Endothelial cell of umbilical vein (primary cell): ENCODE measurements around the gene COG5. TPM values are rescaled to one million over a fixed set of nuclear protein-coding genes. Genes with fewer than 3 reads are reported as not detected.

ENCODE experiments used
- BruUV-seq: library from RNA; stranded (reverse); fragments of 400-500 nt; replicated peaks from 2 replicates; lab custom pipeline; 2021; lab: Mats Ljungman, UMichigan
- CTCF ChIA-PET: fragments of 300-600, 350-600 bp; sonication (Branson Sonifier 250); formaldehyde crosslinking; loops from one replicate; lab custom pipeline; 2021; ENCODE audit warnings: antibody characterized with exemption, inconsistent platforms; lab: Charles Lee
- POLR2A ChIA-PET: fragments of 300-600, 350-600 bp; sonication (Branson Sonifier 250); formaldehyde crosslinking; loops from one replicate; lab custom pipeline; 2021; ENCODE audit warnings: antibody characterized with exemption, inconsistent platforms; lab: Charles Lee
- DNase-seq: peaks from one replicate; pipeline ENCODE4 v3.0.0-alpha.2; 2011; ENCODE audit warnings: low read depth, low spot score
- FAIRE-seq: peaks from 2 replicates; lab custom pipeline; 2011; peaks lifted over from hg19 to GRCh38; lab: Jason Lieb, UNC
- H2AFZ ChIP-seq: 2 replicates; pipeline ENCODE4 v1.6.0; 2012; ENCODE audit warnings: low read depth, low read length, control low read depth, inconsistent platforms
- H3K27ac ChIP-seq: 2 replicates; pipeline ENCODE4 v1.5.1; 2011; ENCODE audit warnings: low read depth, mild to moderate bottlenecking, control low read depth, low read length, moderate library complexity; ENCODE audit not compliant: insufficient read depth
- H3K27me3 ChIP-seq, 2 experiments: 2 replicates each; pipeline versions ENCODE4 v1.6.0 to v1.6.1; 2011; ENCODE audit warnings: low read length in 2 of 2, mixed read lengths in 1 of 2; ENCODE audit not compliant: control insufficient read depth in 2 of 2, insufficient read depth in 2 of 2
- H3K36me3 ChIP-seq, 2 experiments: 2 replicates in 1 of 2; 3 replicates in 1 of 2; pipeline ENCODE4 v1.5.1; 2011; ENCODE audit warnings: low read length in 2 of 2, mild to moderate bottlenecking in 1 of 2, moderate library complexity in 1 of 2; ENCODE audit not compliant: control insufficient read depth in 2 of 2, insufficient read depth in 2 of 2; ENCODE audit errors: extremely low read depth in 1 of 2
- H3K4me1 ChIP-seq: 3 replicates; pipeline ENCODE4 v1.5.1; 2011; ENCODE audit warnings: mild to moderate bottlenecking, low read length; ENCODE audit not compliant: control insufficient read depth, insufficient read depth; ENCODE audit errors: extremely low read depth
- H3K4me2 ChIP-seq: 2 replicates; pipeline ENCODE4 v1.6.1; 2011; ENCODE audit warnings: low read length, control low read depth, mixed read lengths; ENCODE audit not compliant: insufficient read depth
- H3K4me3 ChIP-seq, 3 experiments: fragments of 200-600 bp in 1 of 3; sonication (generic), shearing (Covaris generic) in 1 of 3; replicated peaks in 1 of 3; 2 replicates each; pipeline ENCODE4 v1.5.1; 2011 to 2016; ENCODE audit warnings: control low read depth in 3 of 3, low read length in 3 of 3, mild to moderate bottlenecking in 2 of 3, inconsistent platforms in 1 of 3, low read depth in 1 of 3, moderate library complexity in 1 of 3; ENCODE audit not compliant: insufficient read depth in 1 of 3
- H3K79me2 ChIP-seq: 2 replicates; pipeline ENCODE4 v1.6.0; 2012; ENCODE audit warnings: low read length, inconsistent platforms; ENCODE audit not compliant: control insufficient read depth, insufficient read depth
- H3K9ac ChIP-seq: replicated peaks from 2 replicates; pipeline ENCODE3; 2011; ENCODE audit warnings: low read length, control low read depth; ENCODE audit not compliant: insufficient read depth; ENCODE audit errors: extremely low read depth
- H3K9me1 ChIP-seq: replicated peaks from 3 replicates; pipeline ENCODE4 v1.6.0; 2011; ENCODE audit warnings: mild to moderate bottlenecking, low read length; ENCODE audit not compliant: control insufficient read depth, insufficient read depth; ENCODE audit errors: extremely low read depth
- H3K9me3 ChIP-seq: replicated peaks from 2 replicates; pipeline ENCODE4 v1.5.1; 2012; ENCODE audit warnings: low read length, inconsistent platforms; ENCODE audit not compliant: control insufficient read depth, insufficient read depth
- H4K20me1 ChIP-seq: replicated peaks from 2 replicates; pipeline ENCODE3; 2011; ENCODE audit warnings: mild to moderate bottlenecking, low read length; ENCODE audit not compliant: control insufficient read depth, insufficient read depth; ENCODE audit errors: extremely low read depth
- EZH2 ChIP-seq: IDR thresholded peaks from 2 replicates; pipeline ENCODE4 v1.6.1; 2012; ENCODE audit warnings: borderline replicate concordance, low read depth, mild to moderate bottlenecking, moderate library complexity, low read length, inconsistent platforms; ENCODE audit not compliant: severe bottlenecking
- FOS ChIP-seq: IDR thresholded peaks from 2 replicates; pipeline ENCODE4 v1.6.1; 2011; ENCODE audit warnings: mild to moderate bottlenecking, low read length, moderate library complexity, borderline replicate concordance; ENCODE audit not compliant: insufficient read depth
- GATA2 ChIP-seq: IDR thresholded peaks from 2 replicates; pipeline ENCODE4 v1.7.0; 2011; ENCODE audit warnings: low read depth, mild to moderate bottlenecking, moderate library complexity, mixed read lengths, low read length; ENCODE audit not compliant: insufficient read length, insufficient read depth
- JUN ChIP-seq: IDR thresholded peaks from 2 replicates; pipeline ENCODE4 v1.6.1; 2011; ENCODE audit warnings: borderline replicate concordance, low read depth; ENCODE audit not compliant: insufficient read length, insufficient read depth
- MAX ChIP-seq: IDR thresholded peaks from 2 replicates; pipeline ENCODE4 v1.6.1; 2011; ENCODE audit not compliant: insufficient read depth, insufficient read length
- MYC ChIP-seq: IDR thresholded peaks from one replicate; pipeline ENCODE4 v1.6.1; 2011; ENCODE audit warnings: mild to moderate bottlenecking, low read depth, low read length
- POLR2A ChIP-seq: IDR thresholded peaks from 2 replicates; pipeline ENCODE4 v1.6.1; 2012; ENCODE audit warnings: low read depth, mild to moderate bottlenecking, control low read depth, low read length
- POLR2AphosphoS5 ChIP-seq: IDR thresholded peaks from 2 replicates; pipeline ENCODE4 v1.6.1; 2012; ENCODE audit warnings: low read depth, mild to moderate bottlenecking, control low read depth, low read length, moderate library complexity; ENCODE audit not compliant: insufficient read depth
- dilution Hi-C: fragments of 300-500 bp; cut with MboI; formaldehyde crosslinking; loops from one replicate; pipeline ENCODE4 v1.15.0; 2019; ENCODE audit warnings: low sequenced_read_pairs; ENCODE audit not compliant: extremely low pct_ligation_motif_present
- intact Hi-C: fragments of 100-400 bp; cut with micrococcal nuclease; formaldehyde crosslinking; loops from one replicate; pipeline ENCODE4 v1.10.0; 2022
- polyA plus RNA-seq, 4 experiments: library from polyadenylated mRNA; depleted of rRNA in 3 of 4; stranded (reverse) in 3 of 4; unstranded in 1 of 4; fragments of >200 nt; gene quantifications; 2 replicates each; pipeline versions ENCODE4 v1.2.1 to v1.2.3, GENCODE V29; 2011 to 2012; ENCODE audit warnings: missing spikeins in 1 of 4
- total RNA-seq: library from RNA; stranded (reverse); gene quantifications from 2 replicates; pipeline ENCODE4 v1.2.3, GENCODE V29; 2021
- TF ChIP-seq, protein P1 (sequence below), 2 donors: IDR thresholded peaks; 1 replicate in 1 of 2; 2 replicates in 1 of 2; pipeline ENCODE4 v1.5.1; 2011; ENCODE audit warnings: low read length in 2 of 2, mild to moderate bottlenecking in 2 of 2, moderate library complexity in 2 of 2, control low read depth in 1 of 2, inconsistent platforms in 1 of 2, low read depth in 1 of 2; ENCODE audit not compliant: insufficient read depth in 1 of 2; ENCODE audit errors: extremely low read depth in 1 of 2

Gene COG5
- total and polyA plus RNA-seq, 2 donors (not counting 3 experiments of a cell fraction or from before 2014, with no cell fraction given) = 18.8 to 45.3 TPM

GRCh38 chr7:107315716-107316220 is 248.0 kb downstream of the COG5 start:
- dilution Hi-C loops = no loop called here

More at GRCh38 chr7:107315716-107316220, 248.0 kb downstream of the COG5 start:
- ChIA-PET POLR2A (no interaction called here), CTCF (no interaction called here)
- H2AFZ ChIP-seq = no peak overlapping the region
- FAIRE-seq (no peak), DNase-seq (no peak)
- no peak overlapping the region for H3K4me2 ChIP-seq
- H3K27me3 ChIP-seq = no peaks in the 10 kb centered on the region
- no peaks in the 10 kb centered on the region for H3K9me1 ChIP-seq
- H3K79me2 ChIP-seq = no peaks in the 10 kb centered on the region
- no peak overlapping the region for H3K4me3 ChIP-seq
- no peaks in the 10 kb centered on the region for H3K4me1 ChIP-seq
- intact Hi-C loops = no loop called here
- no peak overlapping the region for H3K27ac ChIP-seq
- TF ChIP-seq JUN (no peak), FOS (no peak), MYC (no peak), POLR2AphosphoS5 (no peak), GATA2 (no peak), MAX (no peak), EZH2 (no peak), POLR2A (no peak)
- TF ChIP-seq, protein P1, sequence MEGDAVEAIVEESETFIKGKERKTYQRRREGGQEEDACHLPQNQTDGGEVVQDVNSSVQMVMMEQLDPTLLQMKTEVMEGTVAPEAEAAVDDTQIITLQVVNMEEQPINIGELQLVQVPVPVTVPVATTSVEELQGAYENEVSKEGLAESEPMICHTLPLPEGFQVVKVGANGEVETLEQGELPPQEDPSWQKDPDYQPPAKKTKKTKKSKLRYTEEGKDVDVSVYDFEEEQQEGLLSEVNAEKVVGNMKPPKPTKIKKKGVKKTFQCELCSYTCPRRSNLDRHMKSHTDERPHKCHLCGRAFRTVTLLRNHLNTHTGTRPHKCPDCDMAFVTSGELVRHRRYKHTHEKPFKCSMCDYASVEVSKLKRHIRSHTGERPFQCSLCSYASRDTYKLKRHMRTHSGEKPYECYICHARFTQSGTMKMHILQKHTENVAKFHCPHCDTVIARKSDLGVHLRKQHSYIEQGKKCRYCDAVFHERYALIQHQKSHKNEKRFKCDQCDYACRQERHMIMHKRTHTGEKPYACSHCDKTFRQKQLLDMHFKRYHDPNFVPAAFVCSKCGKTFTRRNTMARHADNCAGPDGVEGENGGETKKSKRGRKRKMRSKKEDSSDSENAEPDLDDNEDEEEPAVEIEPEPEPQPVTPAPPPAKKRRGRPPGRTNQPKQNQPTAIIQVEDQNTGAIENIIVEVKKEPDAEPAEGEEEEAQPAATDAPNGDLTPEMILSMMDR (IDR thresholded peaks at IDR 0.05; ENCODE audit: extremely low read depth in 1 of 2, insufficient read depth in 1 of 2, low read depth in 1 of 2, low read length in 2 of 2) = no peak
- no peaks in the 10 kb centered on the region for H3K36me3 ChIP-seq
- H3K9ac ChIP-seq = no peak overlapping the region
- no peaks in the 10 kb centered on the region for H4K20me1 ChIP-seq
- no TSS peak for BruUV-seq
- no peaks in the 10 kb centered on the region for H3K9me3 ChIP-seq
